Retinal pigment epithelial cell (primary cell): ENCODE data around the gene GNLY.

ENCODE experiments used
- DNase-seq: peaks from one replicate; pipeline ENCODE4 v3.0.0-alpha.2; 2010; ENCODE audit warnings: low read depth
- H3K4me3 ChIP-seq: 2 replicates; pipeline ENCODE4 v1.5.1; 2011; ENCODE audit warnings: mild to moderate bottlenecking, low read length, control low read depth, moderate library complexity
- CTCF ChIP-seq: conservative IDR thresholded peaks from 2 replicates; pipeline ENCODE4 v1.5.1; 2011; ENCODE audit warnings: low read depth, low read length, control low read depth, inconsistent platforms

GNLY gene

DNA sequence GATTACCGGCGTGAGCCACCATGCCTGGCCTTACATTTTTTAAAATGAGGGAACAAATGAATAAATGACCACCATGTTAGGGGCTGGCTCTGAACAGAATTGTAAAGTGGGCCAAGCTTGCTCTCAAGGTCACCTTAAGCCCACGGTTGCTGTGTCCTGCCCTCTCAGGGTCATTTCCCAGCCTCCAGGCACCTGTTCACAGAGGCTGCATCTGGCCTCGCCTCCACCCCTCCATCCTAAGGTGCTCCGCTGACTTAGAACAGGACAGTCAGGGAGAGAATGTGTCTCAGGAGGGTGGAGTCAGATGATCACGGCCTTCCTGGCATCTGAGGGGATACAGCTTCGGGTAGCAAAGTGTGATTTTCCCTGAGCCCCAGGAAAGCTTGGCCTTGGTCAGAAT is 33.4 kb upstream of the GNLY start:
- no peak for TF ChIP-seq CTCF
- no peak for DNase-seq

GRCh38 chr2:85661139-85661858 is 32.9 kb upstream of the GNLY start:
- no peak for TF ChIP-seq CTCF
- H3K4me3 ChIP-seq, result no peak overlapping the region

More for the DNA sequence above, 33.4 kb upstream of the GNLY start:
- no peak overlapping the region for H3K4me3 ChIP-seq

GRCh38 chr2:85662899-85663593 is 31.1 kb upstream of the GNLY start:
- no peak overlapping the region for H3K4me3 ChIP-seq
- no peak for DNase-seq
- no peak for TF ChIP-seq CTCF

More at GRCh38 chr2:85661139-85661858, 32.9 kb upstream of the GNLY start:
- no peak for DNase-seq

- TF ChIP-seq CTCF, result no peak
- no peak overlapping the region for H3K4me3 ChIP-seq
- no peak for DNase-seq
These were observed 30.3 kb upstream of the GNLY start for GRCh38 chr2:85663594-85664565.

GRCh38 chr2:85665264-85665937 is 28.8 kb upstream of the GNLY start:
- H3K4me3 ChIP-seq, result no peak overlapping the region
- TF ChIP-seq CTCF, result no peak
- no peak for DNase-seq

GRCh38 chr2:85666016-85666415 is 28.1 kb upstream of the GNLY start:
- no peak overlapping the region for H3K4me3 ChIP-seq
- DNase-seq, result no peak
- TF ChIP-seq CTCF, result no peak
